Measurements from ENCODE around the gene TSEN2. TPM values are rescaled to one million over a fixed set of nuclear protein-coding genes. Genes with fewer than 3 reads are reported as not detected.
"Not testable (repeated sequence)": the region's sequence is repeated elsewhere in the genome, so short reads cannot be mapped to it uniquely, and the experiment has no call there.

TSEN2 gene
- total RNA-seq, 1 donor from 2014 or later = 21.3 TPM

DNA sequence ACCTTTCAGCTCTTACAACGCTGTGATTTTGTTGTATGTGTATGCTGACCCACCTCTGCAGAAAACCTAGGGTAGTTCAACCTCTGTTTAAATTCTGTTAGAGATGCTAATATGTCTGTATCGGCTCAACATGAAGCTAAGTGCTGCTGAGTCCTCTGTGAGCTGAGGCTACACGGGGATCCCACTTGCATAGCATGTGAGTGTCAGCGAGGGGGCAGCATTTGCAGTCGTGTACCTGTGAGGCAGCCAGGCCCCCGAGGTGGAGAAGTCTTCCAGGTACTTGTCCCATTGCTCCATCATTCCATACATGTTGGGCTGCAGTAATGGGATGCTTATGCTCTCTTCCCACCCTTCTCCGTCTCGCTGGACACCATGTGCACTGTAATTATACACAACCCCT is 57.3 kb downstream of the TSEN2 start:
- Histone ChIP-seq H3K4me3 (no peak overlapping the region), H3K79me2 (ENCODE audit: low read depth) (no peaks in the 10 kb centered on the region), H3K27ac (no peak overlapping the region), H4K20me1 (ENCODE audit: low read depth) (no peaks in the 10 kb centered on the region), H3F3A (ENCODE audit: low read depth) (no peaks in the 10 kb centered on the region), H3K27me3 (no peaks in the 10 kb centered on the region), H3K9me3 (ENCODE audit: low read depth) (no peaks in the 10 kb centered on the region), H2AFZ (replicated peaks) (no peak overlapping the region), H3K36me3 (no peaks in the 10 kb centered on the region), H3K9ac (no peak overlapping the region), H3K4me2 (no peak overlapping the region), H3K4me1 (peaks cover 8% of the 10 kb centered on the region)
- no peaks in the 10 kb centered on the region for H3K27me3 Mint-ChIP-seq (ENCODE audit: insufficient read depth, low read depth)
- TF ChIP-seq EZH2 (IDR thresholded peaks at IDR 0.05) (no peak), EZH2phosphoT487 (IDR thresholded peaks at IDR 0.05) (no peak)
- TF ChIP-seq, protein P1, sequence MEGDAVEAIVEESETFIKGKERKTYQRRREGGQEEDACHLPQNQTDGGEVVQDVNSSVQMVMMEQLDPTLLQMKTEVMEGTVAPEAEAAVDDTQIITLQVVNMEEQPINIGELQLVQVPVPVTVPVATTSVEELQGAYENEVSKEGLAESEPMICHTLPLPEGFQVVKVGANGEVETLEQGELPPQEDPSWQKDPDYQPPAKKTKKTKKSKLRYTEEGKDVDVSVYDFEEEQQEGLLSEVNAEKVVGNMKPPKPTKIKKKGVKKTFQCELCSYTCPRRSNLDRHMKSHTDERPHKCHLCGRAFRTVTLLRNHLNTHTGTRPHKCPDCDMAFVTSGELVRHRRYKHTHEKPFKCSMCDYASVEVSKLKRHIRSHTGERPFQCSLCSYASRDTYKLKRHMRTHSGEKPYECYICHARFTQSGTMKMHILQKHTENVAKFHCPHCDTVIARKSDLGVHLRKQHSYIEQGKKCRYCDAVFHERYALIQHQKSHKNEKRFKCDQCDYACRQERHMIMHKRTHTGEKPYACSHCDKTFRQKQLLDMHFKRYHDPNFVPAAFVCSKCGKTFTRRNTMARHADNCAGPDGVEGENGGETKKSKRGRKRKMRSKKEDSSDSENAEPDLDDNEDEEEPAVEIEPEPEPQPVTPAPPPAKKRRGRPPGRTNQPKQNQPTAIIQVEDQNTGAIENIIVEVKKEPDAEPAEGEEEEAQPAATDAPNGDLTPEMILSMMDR (IDR thresholded peaks at IDR 0.05) = peak; percentile 49
- H3K9me3 Mint-ChIP-seq = no peaks in the 10 kb centered on the region
- H3K27ac Mint-ChIP-seq = no peak overlapping the region
- H3K36me3 Mint-ChIP-seq = peaks cover 1% of the 10 kb centered on the region
- no peak overlapping the region for H3K4me3 Mint-ChIP-seq
- DNase-seq (ENCODE audit: low spot score) = peak; percentile 50
- peaks cover 12% of the 10 kb centered on the region for H3K4me1 Mint-ChIP-seq

DNA sequence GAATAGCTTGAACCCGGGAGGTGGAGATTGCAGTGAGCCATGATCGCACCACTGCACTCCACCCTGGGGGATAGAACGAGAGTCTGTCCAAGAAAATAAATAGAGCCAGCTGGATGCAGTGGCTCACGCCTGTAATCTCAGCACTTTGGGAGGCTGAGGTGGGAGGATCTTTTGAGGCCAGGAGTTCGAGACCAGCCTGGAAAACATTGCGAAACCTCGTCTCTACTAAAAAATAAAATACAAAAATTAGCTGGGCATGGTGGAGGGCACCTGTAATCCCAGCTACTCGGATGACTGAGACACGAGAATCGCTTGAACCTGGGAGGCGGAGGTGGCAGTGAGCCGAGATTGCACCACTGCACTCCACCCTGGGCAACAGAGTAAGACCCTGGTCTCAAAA is 59.2 kb downstream of the TSEN2 start:
- peaks cover 12% of the 10 kb centered on the region for H3K4me1 Mint-ChIP-seq
- not testable (repeated sequence) for H3K4me2 ChIP-seq; H3K9me3 ChIP-seq (ENCODE audit: low read depth); H3K4me3 Mint-ChIP-seq; H3K27ac ChIP-seq; H3K79me2 ChIP-seq (ENCODE audit: low read depth); H3K4me1 ChIP-seq; H3F3A ChIP-seq (ENCODE audit: low read depth); H4K20me1 ChIP-seq (ENCODE audit: low read depth); H3K4me3 ChIP-seq; H2AFZ ChIP-seq (replicated peaks); DNase-seq (ENCODE audit: low spot score); H3K36me3 ChIP-seq; H3K9ac ChIP-seq; H3K27me3 ChIP-seq; H3K27ac Mint-ChIP-seq; H3K27me3 Mint-ChIP-seq (ENCODE audit: insufficient read depth, low read depth); H3K36me3 Mint-ChIP-seq; H3K9me3 Mint-ChIP-seq

DNA sequence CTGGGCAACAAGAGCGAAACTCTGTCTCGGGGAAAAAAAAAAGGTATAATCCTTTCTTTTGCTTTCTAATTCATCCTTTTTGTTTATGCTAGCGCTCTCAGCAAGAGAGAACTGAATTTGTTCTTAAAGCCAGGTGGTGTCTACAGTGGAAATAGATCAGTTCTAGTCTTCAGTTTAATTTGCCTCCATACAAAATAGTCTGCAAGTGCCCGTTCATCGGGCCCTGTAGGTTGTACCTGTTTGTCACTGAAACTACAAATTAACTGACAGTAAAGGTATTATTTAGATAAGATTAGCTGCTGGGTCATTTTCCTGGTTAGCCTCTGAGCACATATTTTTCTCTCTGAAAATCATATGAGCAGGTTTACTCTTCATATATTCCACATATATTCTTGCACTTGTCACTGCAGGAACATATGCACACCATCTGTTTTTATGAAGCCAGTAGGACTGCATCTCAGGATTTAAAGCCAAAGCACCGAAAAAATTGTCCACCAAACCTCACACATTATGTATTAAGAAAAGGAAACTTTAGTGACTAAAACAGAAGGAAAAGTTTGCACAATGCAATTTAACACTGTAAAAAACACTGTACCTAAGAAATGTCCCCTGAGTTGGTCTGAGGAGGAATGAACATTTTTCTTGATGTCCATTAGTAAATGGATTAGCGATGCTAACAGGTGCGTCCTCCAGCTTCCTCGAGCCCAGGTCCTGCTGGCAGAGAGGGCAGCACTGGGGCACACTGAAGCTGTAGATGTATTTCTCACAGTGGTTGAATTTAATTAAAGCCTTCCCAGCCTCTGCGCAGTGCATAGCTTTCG is 60.6 kb downstream of the TSEN2 start:
- no peaks in the 10 kb centered on the region for H3K36me3 Mint-ChIP-seq
- H3K9ac ChIP-seq = no peak overlapping the region
- peaks cover 12% of the 10 kb centered on the region for H3K4me1 Mint-ChIP-seq
- H4K20me1 ChIP-seq (ENCODE audit: low read depth) = no peaks in the 10 kb centered on the region
- H3K4me1 ChIP-seq = peaks cover 8% of the 10 kb centered on the region
- DNase-seq (ENCODE audit: low spot score) = no peak
- no peak overlapping the region for H3K4me3 Mint-ChIP-seq
- no peak overlapping the region for H3K4me3 ChIP-seq
- H3K79me2 ChIP-seq (ENCODE audit: low read depth) = no peaks in the 10 kb centered on the region
- no peak overlapping the region for H2AFZ ChIP-seq (replicated peaks)
- no peaks in the 10 kb centered on the region for H3K9me3 ChIP-seq (ENCODE audit: low read depth)
- no peaks in the 10 kb centered on the region for H3F3A ChIP-seq (ENCODE audit: low read depth)
- peak overlapping the region; percentile 1 for H3K4me2 ChIP-seq
- no peak overlapping the region for H3K27ac Mint-ChIP-seq
- H3K27me3 ChIP-seq = peaks cover 3% of the 10 kb centered on the region
- H3K27me3 Mint-ChIP-seq (ENCODE audit: insufficient read depth, low read depth) = no peaks in the 10 kb centered on the region
- H3K27ac ChIP-seq = no peak overlapping the region
- no peaks in the 10 kb centered on the region for H3K36me3 ChIP-seq
- no peak for TF ChIP-seq EZH2phosphoT487 (IDR thresholded peaks at IDR 0.05)
- TF ChIP-seq, protein P1 (IDR thresholded peaks at IDR 0.05) = no peak
- no peak for TF ChIP-seq EZH2 (IDR thresholded peaks at IDR 0.05)
- H3K9me3 Mint-ChIP-seq = no peaks in the 10 kb centered on the region

DNA sequence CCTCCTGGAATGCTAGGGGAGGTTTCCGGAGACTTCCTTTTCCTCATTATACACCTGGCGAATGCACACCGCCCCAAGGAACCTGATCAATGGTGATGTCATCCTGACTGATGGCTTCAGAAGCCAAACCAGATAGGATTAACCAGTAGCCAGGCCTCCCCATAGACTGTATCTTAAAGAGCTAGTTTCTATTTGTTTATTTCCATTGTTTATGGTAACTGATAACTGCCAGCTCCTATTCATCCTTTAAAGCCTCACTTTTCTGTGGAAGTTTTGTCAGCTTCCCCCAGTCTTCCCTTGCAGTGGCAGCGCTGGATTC is 61.2 kb downstream of the TSEN2 start, which contains the start of gene MKRN2OS:
MKRN2OS (minus strand) TSS at position 27 of the 319 bp plus-strand sequence. CDS start 35 bp downstream, outside the sequence.
- no peaks in the 10 kb centered on the region for H3K36me3 Mint-ChIP-seq
- Histone ChIP-seq H3K9me3 (ENCODE audit: low read depth) (no peaks in the 10 kb centered on the region), H3K27ac (no peak within 1 kb of the TSS), H3K4me2 (peak within 1 kb of the TSS; percentile 1), H3K79me2 (ENCODE audit: low read depth) (no peaks in the 10 kb centered on the region), H3K9ac (no peak within 1 kb of the TSS), H3K27me3 (peaks cover 9% of the 10 kb centered on the region), H2AFZ (replicated peaks) (no peak within 1 kb of the TSS), H3K36me3 (no peaks in the 10 kb centered on the region), H3K4me3 (no peak within 1 kb of the TSS), H3F3A (ENCODE audit: low read depth) (no peaks in the 10 kb centered on the region), H3K4me1 (peaks cover 8% of the 10 kb centered on the region), H4K20me1 (ENCODE audit: low read depth) (no peaks in the 10 kb centered on the region)
- peak; percentile 67 for DNase-seq (ENCODE audit: low spot score)
- TF ChIP-seq EZH2 (IDR thresholded peaks at IDR 0.05) (no peak), EZH2phosphoT487 (IDR thresholded peaks at IDR 0.05) (no peak)
- TF ChIP-seq, protein P1 (IDR thresholded peaks at IDR 0.05) = no peak
- H3K27ac Mint-ChIP-seq = no peak within 1 kb of the TSS
- H3K9me3 Mint-ChIP-seq = no peaks in the 10 kb centered on the region
- H3K27me3 Mint-ChIP-seq (ENCODE audit: insufficient read depth, low read depth) = no peaks in the 10 kb centered on the region
- H3K4me1 Mint-ChIP-seq = peaks cover 12% of the 10 kb centered on the region
- no peak within 1 kb of the TSS for H3K4me3 Mint-ChIP-seq
